Gastroesophageal sphincter (tissue), 3 donors: Measurements from ENCODE around the gene PLEKHM1.

Experiments used
- POLR2A ChIP-seq, 2 donors: fragments of 450-650 bp; IDR thresholded peaks; one replicate each; pipeline ENCODE4 v1.6.1; 2017; ENCODE audit warnings: antibody characterized with exemption in 2 of 2, mild to moderate bottlenecking in 2 of 2, moderate library complexity in 1 of 2
- TF ChIP-seq, protein P1 (sequence below), 4 experiments: fragments of 200-600 bp in 2 of 4; fragments of 450-650 bp in 2 of 4; sonication (generic) in 1 of 4; IDR thresholded peaks; one replicate each; pipeline ENCODE4 v1.5.1; 2017 to 2019; ENCODE audit warnings: antibody characterized with exemption in 4 of 4, mild to moderate bottlenecking in 2 of 4, moderate library complexity in 2 of 4

DNA sequence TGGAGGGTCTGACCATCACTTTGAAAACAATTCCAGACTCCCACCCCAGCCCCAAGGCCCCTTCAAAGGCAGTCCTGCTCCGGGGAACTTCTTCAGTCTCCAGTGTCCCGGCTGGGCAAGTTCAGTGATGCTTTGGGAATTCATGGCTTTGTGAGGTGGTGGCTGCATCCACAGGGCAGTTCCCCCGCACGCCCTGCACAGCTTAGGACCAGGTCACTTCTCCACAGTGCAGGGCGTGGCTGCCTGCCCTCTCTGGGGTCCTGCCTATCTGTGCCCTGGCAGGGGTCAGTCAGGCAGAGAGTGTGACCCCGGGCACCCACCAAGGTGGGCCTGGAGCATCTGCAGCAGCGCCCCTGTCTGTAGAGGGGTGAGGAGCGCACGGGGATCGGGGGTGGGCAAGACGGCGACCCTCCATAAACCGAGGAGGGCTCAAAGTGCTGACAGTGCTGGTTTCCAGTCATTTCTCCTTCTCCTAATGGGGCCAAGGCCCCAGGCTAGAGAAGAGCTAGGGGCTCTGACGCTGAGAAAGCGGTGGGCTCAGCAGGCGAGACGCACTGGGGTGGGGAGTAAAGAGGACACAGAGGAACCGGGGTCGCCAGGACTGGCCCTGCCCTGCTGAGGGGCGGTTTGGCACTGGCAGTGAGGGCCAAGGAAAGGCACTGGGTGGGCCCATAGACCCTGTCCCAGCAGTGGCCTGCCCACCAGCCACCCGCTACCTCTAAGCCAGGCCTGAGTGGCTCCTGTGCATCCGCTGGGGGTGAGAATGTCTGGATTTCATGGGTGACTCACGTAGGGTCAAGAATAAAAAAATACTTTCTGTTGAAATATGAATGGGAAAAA is 53.7 kb downstream of the PLEKHM1 start:
- TF ChIP-seq, protein P1, sequence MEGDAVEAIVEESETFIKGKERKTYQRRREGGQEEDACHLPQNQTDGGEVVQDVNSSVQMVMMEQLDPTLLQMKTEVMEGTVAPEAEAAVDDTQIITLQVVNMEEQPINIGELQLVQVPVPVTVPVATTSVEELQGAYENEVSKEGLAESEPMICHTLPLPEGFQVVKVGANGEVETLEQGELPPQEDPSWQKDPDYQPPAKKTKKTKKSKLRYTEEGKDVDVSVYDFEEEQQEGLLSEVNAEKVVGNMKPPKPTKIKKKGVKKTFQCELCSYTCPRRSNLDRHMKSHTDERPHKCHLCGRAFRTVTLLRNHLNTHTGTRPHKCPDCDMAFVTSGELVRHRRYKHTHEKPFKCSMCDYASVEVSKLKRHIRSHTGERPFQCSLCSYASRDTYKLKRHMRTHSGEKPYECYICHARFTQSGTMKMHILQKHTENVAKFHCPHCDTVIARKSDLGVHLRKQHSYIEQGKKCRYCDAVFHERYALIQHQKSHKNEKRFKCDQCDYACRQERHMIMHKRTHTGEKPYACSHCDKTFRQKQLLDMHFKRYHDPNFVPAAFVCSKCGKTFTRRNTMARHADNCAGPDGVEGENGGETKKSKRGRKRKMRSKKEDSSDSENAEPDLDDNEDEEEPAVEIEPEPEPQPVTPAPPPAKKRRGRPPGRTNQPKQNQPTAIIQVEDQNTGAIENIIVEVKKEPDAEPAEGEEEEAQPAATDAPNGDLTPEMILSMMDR (IDR thresholded peaks at IDR 0.05) = no peak
- no peak for TF ChIP-seq POLR2A (IDR thresholded peaks at IDR 0.05)
